Erythroblast (primary cell): ENCODE measurements around the gene TCERG1L.

Experiments used
- GATA1 ChIP-seq: IDR thresholded peaks from 2 replicates; pipeline ENCODE4 v1.6.1; 2011; ENCODE audit warnings: low read depth, mild to moderate bottlenecking, control low read depth, low read length, moderate library complexity
- POLR2A ChIP-seq: IDR thresholded peaks from 2 replicates; pipeline ENCODE4 v1.6.1; 2011; ENCODE audit warnings: mild to moderate bottlenecking, low read length

GRCh38 chr10:131178521-131179331 is 132.8 kb downstream of the TCERG1L start:
- TF ChIP-seq POLR2A = no peak
- no peak for TF ChIP-seq GATA1
